Measurements from ENCODE around the gene LARP1.
"Not testable (repeated sequence)": the region's sequence is repeated elsewhere in the genome, so short reads cannot be mapped to it uniquely, and the experiment has no call there.

Gene LARP1

GRCh38 chr5:154755361-154756008, at the start of gene LARP1:
LARP1 (plus strand) TSS chr5:154755377; CDS start chr5:154755758, 381 bp downstream.
- DNase-seq = peak in 8 of 10 donors; percentile 24 to 83 (median 40)
- intact Hi-C loops (cut with DNase I) = loop anchor here (1.0 to 5.0 kb wide), 4 partner anchors 57 to 182 kb away; partner anchors contain the start of genes CNOT8 and GEMIN5

GRCh38 chr5:154706416-154706815, 48.8 kb upstream of the LARP1 start:
- intact Hi-C loops (cut with DNase I) = no loop called here
- no peak for DNase-seq

GRCh38 chr5:154707641-154708040, 47.5 kb upstream of the LARP1 start:
- no peak for DNase-seq
- intact Hi-C loops (cut with DNase I) = no loop called here

GRCh38 chr5:154708207-154708606, 47.0 kb upstream of the LARP1 start:
- intact Hi-C loops (cut with DNase I) = no loop called here
- no peak for DNase-seq

- no peak for DNase-seq
- intact Hi-C loops (cut with DNase I) = no loop called here
Measured at GRCh38 chr5:154708846-154709245, 46.3 kb upstream of the LARP1 start.

- DNase-seq = no peak
- intact Hi-C loops (cut with DNase I) = no loop called here
Measured at GRCh38 chr5:154709368-154710305, 45.5 kb upstream of the LARP1 start.

GRCh38 chr5:154712518-154713437, 42.4 kb upstream of the LARP1 start:
- no peak for DNase-seq
- intact Hi-C loops (cut with DNase I) = no loop called here

- intact Hi-C loops (cut with DNase I) = no loop called here
- no peak for DNase-seq
Measured at GRCh38 chr5:154713615-154714125, 41.5 kb upstream of the LARP1 start.

GRCh38 chr5:154714266-154714986, 40.8 kb upstream of the LARP1 start:
- no peak for DNase-seq
- intact Hi-C loops (cut with DNase I) = no loop called here

- intact Hi-C loops (cut with DNase I) = no loop called here
- DNase-seq = peak in 1 of 10 donors; percentile 16
Measured at GRCh38 chr5:154721481-154722058, 33.6 kb upstream of the LARP1 start.

GRCh38 chr5:154722097-154722496, 33.1 kb upstream of the LARP1 start:
- intact Hi-C loops (cut with DNase I) = no loop called here
- DNase-seq = peak in 1 of 10 donors; percentile 34

- intact Hi-C loops (cut with DNase I) = no loop called here
- DNase-seq = no peak
Measured at GRCh38 chr5:154722936-154723335, 32.2 kb upstream of the LARP1 start.

- peak in 1 of 10 donors; percentile 9 for DNase-seq
- intact Hi-C loops (cut with DNase I) = no loop called here
Measured at GRCh38 chr5:154723740-154724505, 31.3 kb upstream of the LARP1 start.

GRCh38 chr5:154727361-154727760, 27.8 kb upstream of the LARP1 start:
- no peak for DNase-seq
- intact Hi-C loops (cut with DNase I) = no loop called here

- DNase-seq = no peak
- intact Hi-C loops (cut with DNase I) = no loop called here
Measured at GRCh38 chr5:154728939-154729588, 26.1 kb upstream of the LARP1 start.

- peak in 1 of 10 donors; percentile 10 for DNase-seq
Measured at GRCh38 chr5:154729613-154730012, 25.6 kb upstream of the LARP1 start.

GRCh38 chr5:154730761-154731160, 24.4 kb upstream of the LARP1 start:
- intact Hi-C loops (cut with DNase I) = not testable (repeated sequence)
- peak in 1 of 10 donors; percentile 1 for DNase-seq

More at GRCh38 chr5:154729613-154730012, 25.6 kb upstream of the LARP1 start:
- intact Hi-C loops (cut with DNase I) = no loop called here

- intact Hi-C loops (cut with DNase I) = no loop called here
- DNase-seq = no peak
Measured at GRCh38 chr5:154732212-154732611, 23.0 kb upstream of the LARP1 start.
